Activated T-helper 17 cell treated with anti-CD3 and anti-CD28 coated beads, Interleukin-2, amount 50 U/mL, for 72 hours (primary cell): ENCODE results near the gene GTPBP4. TPM values are rescaled to one million over a fixed set of nuclear protein-coding genes. Genes with fewer than 3 reads are reported as not detected.

Experiments used
- ATAC-seq: fragments of 150-1000 bp; cut with Tn5 transposase; replicated peaks from 2 replicates; pipeline ENCODE4 v1.10.0; 2021; ENCODE audit warnings: mild to moderate bottlenecking, moderate library complexity
- H3K27ac Mint-ChIP-seq: one replicate; pipeline ENCODE4 v1.8.0; 2022; ENCODE audit warnings: mixed read lengths
- H3K27me3 Mint-ChIP-seq: one replicate; pipeline ENCODE4 v1.8.0; 2022; ENCODE audit warnings: mixed read lengths
- H3K36me3 Mint-ChIP-seq: one replicate; pipeline ENCODE4 v1.8.0; 2022; ENCODE audit warnings: low read depth, mild to moderate bottlenecking, mixed read lengths
- H3K4me1 Mint-ChIP-seq: one replicate; pipeline ENCODE4 v1.8.0; 2022; ENCODE audit warnings: mixed read lengths
- H3K4me3 Mint-ChIP-seq: one replicate; pipeline ENCODE4 v1.8.0; 2022; ENCODE audit warnings: mild to moderate bottlenecking, mixed read lengths
- H3K9me3 Mint-ChIP-seq: one replicate; pipeline ENCODE4 v1.8.0; 2022; ENCODE audit warnings: mixed read lengths
- total RNA-seq, 2 donors: library from RNA; stranded (reverse); gene quantifications; one replicate each; pipeline ENCODE4 v1.2.3, GENCODE V29; 2022

The GTPBP4 gene
- total RNA-seq, 2 donors from 2014 or later, result 68.6 to 101 TPM

DNA sequence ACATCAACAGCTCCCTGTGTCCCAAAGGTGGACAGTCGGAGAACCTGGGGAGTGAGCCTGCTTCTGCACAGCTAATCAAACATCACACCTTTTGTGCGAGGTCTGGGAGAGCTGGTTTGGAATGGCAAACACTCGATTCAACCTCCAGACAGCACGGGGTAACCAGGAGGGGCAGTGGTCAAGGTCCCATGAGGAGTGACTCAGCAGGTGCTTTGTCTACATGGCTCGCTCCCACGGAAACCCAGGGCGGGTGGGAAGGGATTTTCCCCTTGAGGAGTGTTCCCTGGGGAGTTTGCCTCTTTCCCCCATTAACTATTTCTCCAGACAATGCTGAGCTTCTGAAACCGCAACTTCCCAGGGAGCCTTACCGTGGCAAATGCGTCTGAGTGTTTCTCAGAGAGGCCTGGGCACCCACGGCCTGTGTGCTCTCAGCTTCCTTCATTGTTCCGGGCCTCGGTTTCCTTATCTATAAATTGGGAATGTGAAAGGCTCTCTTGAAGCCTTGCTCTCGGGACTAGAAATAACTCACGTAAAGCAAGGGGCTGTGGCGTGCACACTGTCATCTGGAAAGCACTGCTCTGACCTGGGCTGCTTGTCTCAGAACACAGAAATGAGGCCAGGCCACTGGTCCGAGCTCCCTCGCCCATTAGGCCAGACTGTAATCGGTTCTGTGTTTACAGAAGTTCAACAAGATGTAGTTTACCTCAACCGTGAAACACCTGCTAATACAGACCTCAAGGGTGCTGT lies 14.0 kb upstream of the GTPBP4 start:
- Mint-ChIP-seq H3K4me3 (no peak overlapping the region), H3K4me1 (no peaks in the 10 kb centered on the region), H3K36me3 (no peaks in the 10 kb centered on the region), H3K9me3 (peaks cover 8% of the 10 kb centered on the region), H3K27me3 (peaks cover 6% of the 10 kb centered on the region), H3K27ac (no peak overlapping the region)
- ATAC-seq, result no peak

DNA sequence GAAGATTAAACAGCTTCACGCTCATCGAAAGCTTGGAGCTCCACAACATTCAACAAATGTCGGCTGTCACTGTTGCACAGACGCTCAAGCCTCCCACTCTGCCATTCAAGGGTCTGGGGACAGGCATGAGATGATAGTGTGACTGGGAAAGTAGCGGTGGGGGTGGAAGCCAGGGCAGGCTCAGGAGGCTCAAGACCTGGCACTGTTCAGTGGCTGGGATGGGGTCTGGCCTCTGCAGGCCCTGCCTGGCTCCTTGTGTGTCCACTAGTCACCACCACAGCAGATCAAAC lies 13.5 kb upstream of the GTPBP4 start:
- ATAC-seq, result no peak
- H3K27me3 Mint-ChIP-seq, result peaks cover 4% of the 10 kb centered on the region
- no peaks in the 10 kb centered on the region for H3K4me1 Mint-ChIP-seq
- H3K4me3 Mint-ChIP-seq, result no peak overlapping the region
- no peak overlapping the region for H3K27ac Mint-ChIP-seq
- H3K9me3 Mint-ChIP-seq, result peaks cover 10% of the 10 kb centered on the region
- H3K36me3 Mint-ChIP-seq, result no peaks in the 10 kb centered on the region

DNA sequence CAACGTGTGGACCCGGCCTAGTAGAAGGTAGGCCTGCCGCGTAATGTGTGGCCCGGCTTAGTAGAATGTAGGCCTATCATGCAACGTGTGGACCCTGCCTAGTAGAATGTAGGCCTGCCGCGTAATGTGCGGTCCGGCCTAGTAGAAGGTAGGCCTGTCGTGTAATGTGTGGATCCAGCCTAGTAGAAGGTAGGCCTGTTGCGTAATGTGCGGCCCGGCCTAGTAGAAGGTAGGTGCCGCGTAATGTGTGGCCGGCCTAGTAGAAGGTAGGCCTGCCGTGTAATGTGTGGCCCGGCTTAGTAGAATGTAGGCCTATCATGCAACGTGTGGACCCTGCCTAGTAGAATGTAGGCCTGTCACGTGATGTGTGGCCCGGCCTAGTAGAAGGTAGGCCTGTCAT lies 11.9 kb upstream of the GTPBP4 start:
- H3K9me3 Mint-ChIP-seq, result peaks cover 16% of the 10 kb centered on the region
- H3K27ac Mint-ChIP-seq, result no peak overlapping the region
- H3K27me3 Mint-ChIP-seq, result peaks cover 4% of the 10 kb centered on the region
- H3K4me3 Mint-ChIP-seq, result no peak overlapping the region
- ATAC-seq, result no peak
- H3K4me1 Mint-ChIP-seq, result no peaks in the 10 kb centered on the region
- no peaks in the 10 kb centered on the region for H3K36me3 Mint-ChIP-seq

DNA sequence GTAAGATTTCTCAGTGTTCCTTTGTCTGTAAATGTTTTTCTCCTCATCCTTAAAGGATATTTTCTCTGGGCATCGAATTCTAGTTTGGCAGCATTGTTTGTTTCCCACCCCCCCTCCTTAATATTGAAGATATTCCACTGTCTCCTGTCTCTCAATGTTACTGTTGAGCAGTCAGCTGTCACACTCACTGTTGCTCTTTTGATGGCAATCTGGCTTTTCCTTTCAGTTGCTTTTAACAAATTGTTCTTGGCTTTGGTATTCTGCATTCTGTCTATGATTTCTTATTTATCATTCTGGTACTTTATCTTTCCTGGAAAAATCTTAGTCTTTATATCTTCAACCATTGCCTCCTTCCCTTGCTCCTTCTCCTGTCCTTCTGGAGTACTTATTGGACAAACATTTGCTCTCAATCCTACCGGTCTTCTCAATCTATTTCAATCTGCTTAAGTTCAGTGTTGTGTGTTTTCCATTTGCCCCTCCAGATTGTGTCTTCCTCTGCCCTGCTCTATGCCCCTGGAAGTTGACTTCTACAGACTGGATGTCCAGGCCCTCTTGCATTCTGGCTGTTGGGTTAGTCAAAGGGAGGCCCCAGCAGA lies 9.3 kb upstream of the GTPBP4 start:
- Mint-ChIP-seq H3K27me3 (no peaks in the 10 kb centered on the region), H3K27ac (no peak overlapping the region), H3K4me3 (no peak overlapping the region), H3K9me3 (peaks cover 13% of the 10 kb centered on the region), H3K4me1 (no peaks in the 10 kb centered on the region), H3K36me3 (no peaks in the 10 kb centered on the region)
- ATAC-seq, result no peak

DNA sequence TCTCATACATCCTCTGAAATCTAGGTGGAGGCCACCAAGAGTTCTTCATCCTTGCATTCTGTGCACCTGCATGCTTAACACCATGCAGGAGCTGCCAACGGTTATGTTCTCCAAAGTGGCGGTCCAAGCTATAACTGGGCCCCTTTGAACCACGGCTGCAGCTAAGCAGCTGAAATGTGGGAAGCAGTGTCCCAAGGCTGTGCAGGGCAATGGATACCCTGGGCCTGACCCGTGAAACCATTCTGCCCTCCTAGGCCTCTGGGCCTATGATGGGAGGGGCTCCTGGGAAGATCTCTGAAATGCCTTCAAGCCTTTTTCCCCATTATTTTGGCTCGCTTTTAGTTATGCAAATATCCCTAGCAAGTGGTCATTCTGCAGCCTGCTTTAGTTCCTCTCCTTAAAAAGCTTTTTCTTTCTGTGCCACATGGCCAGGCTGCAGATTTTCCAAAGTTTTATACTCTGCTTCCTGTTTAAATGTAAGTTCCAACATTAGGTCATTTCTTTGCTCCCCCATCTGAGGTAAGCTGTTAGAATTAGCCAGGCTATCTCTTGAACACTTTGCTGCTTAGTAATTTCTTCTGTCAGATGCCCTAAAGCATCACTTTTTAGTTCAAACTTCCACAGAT lies 7.7 kb upstream of the GTPBP4 start:
- peaks cover 13% of the 10 kb centered on the region for H3K9me3 Mint-ChIP-seq
- no peak overlapping the region for H3K27ac Mint-ChIP-seq
- no peaks in the 10 kb centered on the region for H3K4me1 Mint-ChIP-seq
- H3K4me3 Mint-ChIP-seq, result no peak overlapping the region
- no peak for ATAC-seq
- no peaks in the 10 kb centered on the region for H3K36me3 Mint-ChIP-seq
- H3K27me3 Mint-ChIP-seq, result no peaks in the 10 kb centered on the region

DNA sequence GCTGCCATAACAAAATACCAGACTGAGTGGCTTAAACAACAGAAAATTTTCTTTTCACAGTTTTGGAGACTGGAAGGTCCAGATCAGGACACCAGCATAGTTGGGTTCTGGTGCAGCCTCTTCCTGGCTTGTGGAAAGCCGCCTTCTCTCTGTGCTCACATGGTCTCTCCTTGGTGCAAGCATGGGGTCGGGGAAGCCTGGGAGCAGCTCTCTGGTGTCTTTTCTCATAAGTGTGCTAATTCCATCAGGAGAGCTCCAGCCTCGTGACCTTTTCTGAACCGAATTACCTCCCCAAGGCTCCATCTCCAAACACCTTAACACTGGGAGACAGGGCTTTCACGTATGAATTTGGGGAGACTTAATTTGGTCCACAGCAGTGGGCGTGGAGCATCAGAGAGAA lies 4.8 kb upstream of the GTPBP4 start:
- no peaks in the 10 kb centered on the region for H3K27me3 Mint-ChIP-seq
- peaks cover 5% of the 10 kb centered on the region for H3K36me3 Mint-ChIP-seq
- H3K4me3 Mint-ChIP-seq, result no peak overlapping the region
- no peak overlapping the region for H3K27ac Mint-ChIP-seq
- ATAC-seq, result no peak
- peaks cover 6% of the 10 kb centered on the region for H3K4me1 Mint-ChIP-seq
- peaks cover 13% of the 10 kb centered on the region for H3K9me3 Mint-ChIP-seq

DNA sequence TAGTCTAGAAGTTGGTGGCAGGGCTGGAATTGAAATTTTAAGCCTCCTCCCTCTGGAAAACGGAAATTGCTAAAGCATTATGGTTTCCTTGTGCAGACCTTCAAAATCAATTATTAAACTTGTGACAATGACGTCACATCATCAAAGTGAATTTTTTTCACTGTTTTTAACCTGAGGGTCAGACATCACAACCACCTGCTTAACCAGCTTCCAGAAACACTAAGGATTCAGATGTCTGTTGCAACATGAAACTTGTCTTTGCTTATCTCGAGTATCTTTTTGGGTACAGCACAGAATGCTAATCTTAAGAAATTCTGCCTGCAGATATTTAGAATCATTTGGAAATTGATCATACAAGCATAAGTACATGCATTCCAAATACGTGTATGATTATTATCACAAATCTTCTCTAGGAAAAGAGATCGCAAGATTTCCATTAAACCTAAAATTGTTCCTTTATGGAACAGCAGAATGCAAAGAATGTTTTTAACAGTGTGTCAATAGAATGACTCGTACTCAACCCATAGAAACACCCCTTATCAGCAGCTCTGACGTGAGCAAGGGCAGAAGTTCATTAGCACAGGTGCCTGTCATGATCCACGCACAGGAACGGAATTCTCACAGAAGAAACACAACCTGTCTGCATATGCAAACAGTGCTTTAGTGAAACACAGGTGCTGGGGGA lies 4.1 kb upstream of the GTPBP4 start:
- no peak for ATAC-seq
- H3K27ac Mint-ChIP-seq, result no peak overlapping the region
- peaks cover 6% of the 10 kb centered on the region for H3K4me1 Mint-ChIP-seq
- H3K36me3 Mint-ChIP-seq, result peaks cover 12% of the 10 kb centered on the region
- no peak overlapping the region for H3K4me3 Mint-ChIP-seq
- H3K27me3 Mint-ChIP-seq, result no peaks in the 10 kb centered on the region
- H3K9me3 Mint-ChIP-seq, result peaks cover 8% of the 10 kb centered on the region

DNA sequence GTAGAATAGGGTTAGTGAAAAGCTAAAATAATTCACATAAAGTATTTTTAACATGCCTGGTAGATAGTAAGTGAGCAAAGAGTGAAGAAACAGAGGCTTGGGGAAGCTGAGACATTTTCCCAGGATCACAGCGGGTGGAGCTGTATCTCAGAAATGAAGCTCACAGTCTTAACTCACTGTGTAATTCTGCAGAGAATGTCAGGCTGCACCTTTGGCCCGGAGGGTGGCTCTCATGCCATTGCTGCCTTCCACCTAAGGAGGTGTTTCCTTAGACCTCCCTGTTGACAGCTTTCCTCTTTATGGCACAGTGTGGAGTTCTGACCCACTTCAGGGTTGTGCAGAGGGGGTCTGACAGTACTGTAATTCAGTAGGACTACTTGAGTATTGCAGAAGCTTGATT lies 2.9 kb upstream of the GTPBP4 start:
- H3K27me3 Mint-ChIP-seq, result no peaks in the 10 kb centered on the region
- peaks cover 25% of the 10 kb centered on the region for H3K36me3 Mint-ChIP-seq
- no peak for ATAC-seq
- H3K9me3 Mint-ChIP-seq, result peaks cover 6% of the 10 kb centered on the region
- H3K4me3 Mint-ChIP-seq, result no peak overlapping the region
- H3K4me1 Mint-ChIP-seq, result peaks cover 11% of the 10 kb centered on the region
- no peak overlapping the region for H3K27ac Mint-ChIP-seq

DNA sequence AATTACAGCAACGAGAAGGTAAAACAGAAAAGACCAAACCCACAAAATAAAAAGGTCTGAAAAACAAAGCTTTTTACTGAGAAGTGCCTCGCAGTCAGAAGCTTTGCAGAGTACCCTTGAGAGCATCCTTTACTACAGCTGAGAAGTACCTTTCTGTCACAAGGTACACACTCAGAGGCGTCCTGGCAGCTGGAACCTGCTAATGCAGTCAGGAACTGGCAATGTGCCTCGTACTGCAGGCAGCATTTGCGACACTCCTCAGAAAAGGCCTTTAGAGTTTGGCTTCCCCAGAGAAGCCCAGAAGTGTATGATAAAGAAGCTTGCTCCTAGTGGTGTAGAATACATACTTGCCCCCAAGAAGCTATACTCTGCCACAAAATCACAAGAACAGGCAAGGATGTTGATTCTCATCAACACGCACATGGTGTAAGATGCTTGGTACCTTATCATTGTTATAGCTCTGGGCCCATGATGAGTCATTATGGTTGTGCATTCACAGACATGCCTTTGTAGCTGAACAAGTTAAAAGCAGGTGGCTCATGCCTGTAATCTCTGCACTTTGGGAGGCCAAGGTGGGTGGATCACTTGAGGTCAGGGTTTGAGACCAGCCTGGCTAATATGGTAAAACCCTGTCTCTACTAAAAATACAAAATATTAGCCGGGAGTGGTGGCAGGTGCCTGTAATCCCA lies 2.0 kb upstream of the GTPBP4 start:
- Mint-ChIP-seq H3K27me3 (no peaks in the 10 kb centered on the region), H3K9me3 (peaks cover under 1% of the 10 kb centered on the region), H3K4me3 (peak overlapping the region; percentile 92), H3K27ac (peak overlapping the region; percentile 95), H3K36me3 (peaks cover 34% of the 10 kb centered on the region), H3K4me1 (peaks cover 18% of the 10 kb centered on the region)
- ATAC-seq, result no peak

DNA sequence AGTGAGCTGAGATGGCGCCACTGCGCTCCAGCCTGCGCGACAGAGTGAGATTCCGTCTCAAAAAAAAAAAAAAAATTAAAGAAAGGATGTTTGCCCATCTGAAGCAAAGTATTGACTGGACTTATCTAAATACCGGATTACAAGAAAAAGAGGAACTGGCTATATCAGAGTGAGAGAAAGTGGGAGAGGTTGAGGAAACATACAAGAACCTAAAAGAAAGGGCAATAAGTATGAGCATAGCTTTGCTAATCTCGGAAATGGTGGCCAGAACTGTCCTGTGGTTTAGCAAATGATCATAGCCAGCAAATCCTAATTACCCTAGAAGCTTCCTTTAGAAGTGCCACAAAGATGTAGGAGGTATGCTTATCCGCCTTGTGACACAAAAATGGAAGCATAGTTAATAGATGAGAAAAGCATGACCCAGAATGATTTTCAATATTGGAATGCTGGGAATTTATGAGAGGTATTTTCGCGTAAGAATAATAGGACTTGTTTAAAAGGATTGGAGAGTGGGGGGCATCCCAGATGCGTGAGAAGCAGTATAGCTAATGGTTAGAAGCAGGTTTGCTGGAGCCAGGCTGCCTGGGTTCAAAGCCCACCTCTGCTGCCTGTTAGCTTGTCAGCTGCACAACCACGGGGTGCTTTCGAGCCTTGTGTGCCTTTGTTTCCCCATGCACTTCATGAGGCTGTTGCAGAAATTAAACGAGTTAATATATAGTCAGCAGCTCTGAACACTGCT lies 1.2 kb upstream of the GTPBP4 start:
- H3K36me3 Mint-ChIP-seq, result peaks cover 37% of the 10 kb centered on the region
- peak overlapping the region; percentile 92 for H3K4me3 Mint-ChIP-seq
- no peak for ATAC-seq
- peaks cover 18% of the 10 kb centered on the region for H3K4me1 Mint-ChIP-seq
- H3K27ac Mint-ChIP-seq, result peak overlapping the region; percentile 95
- H3K9me3 Mint-ChIP-seq, result no peaks in the 10 kb centered on the region
- H3K27me3 Mint-ChIP-seq, result no peaks in the 10 kb centered on the region

DNA sequence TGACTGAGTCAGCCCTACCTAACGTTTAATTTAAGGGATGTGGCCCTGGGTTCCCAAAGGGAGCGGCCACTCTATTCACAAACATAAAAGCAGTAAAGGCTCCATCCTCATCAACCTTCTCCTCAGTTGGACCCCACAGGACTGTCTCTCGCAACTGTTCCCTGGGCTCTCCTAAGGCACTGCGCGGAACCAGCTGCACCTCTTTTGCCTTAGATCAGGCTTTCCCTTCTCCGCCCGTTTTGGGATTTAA lies 689 bp upstream of the GTPBP4 start:
- H3K9me3 Mint-ChIP-seq, result no peaks in the 10 kb centered on the region
- peaks cover 42% of the 10 kb centered on the region for H3K36me3 Mint-ChIP-seq
- H3K27ac Mint-ChIP-seq, result peak overlapping the region; percentile 95
- ATAC-seq, result peak; percentile 1
- H3K4me1 Mint-ChIP-seq, result peaks cover 18% of the 10 kb centered on the region
- H3K27me3 Mint-ChIP-seq, result no peaks in the 10 kb centered on the region
- H3K4me3 Mint-ChIP-seq, result peak overlapping the region; percentile 92

DNA sequence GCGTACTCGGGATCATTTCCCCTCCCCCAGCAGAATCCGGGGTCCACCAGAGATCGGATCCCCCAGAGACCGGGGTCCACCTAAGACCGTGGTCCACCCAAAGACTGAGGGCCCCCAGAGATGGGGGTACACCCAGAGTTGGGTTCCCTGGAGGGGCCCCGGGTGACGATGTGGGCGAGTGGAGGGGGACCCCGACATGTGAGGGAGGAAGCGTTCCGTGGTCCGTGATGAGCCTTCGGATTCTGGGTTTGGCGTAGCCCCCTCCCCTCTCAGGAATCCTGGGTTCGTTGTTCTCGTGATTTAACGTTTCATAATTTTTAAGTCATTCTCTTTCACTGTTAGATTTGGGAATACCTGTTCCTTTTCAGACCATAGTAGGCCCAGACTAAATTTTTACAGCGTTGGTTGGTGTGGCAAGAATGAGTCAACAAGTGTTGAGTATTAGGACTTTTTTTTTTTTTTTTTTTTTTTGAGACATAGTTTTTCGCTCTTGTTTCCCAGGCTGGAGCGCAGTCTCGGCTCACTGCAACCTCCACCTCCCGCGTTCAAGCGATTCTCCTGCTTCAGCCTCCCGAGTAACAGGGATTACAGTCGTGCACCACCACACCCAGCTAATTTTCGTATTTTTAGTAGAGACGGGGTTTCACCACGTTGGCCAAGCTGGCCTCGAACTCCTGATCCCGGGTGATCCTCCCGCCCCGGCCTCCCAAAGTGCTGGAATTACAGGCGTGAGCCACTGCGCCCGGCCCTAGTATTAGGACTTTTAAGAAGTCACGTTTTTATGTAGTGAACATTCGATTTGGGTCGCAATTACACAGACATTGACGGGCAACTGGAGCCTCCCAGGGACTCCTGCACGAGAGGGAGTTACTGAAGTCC lies 672 bp downstream of the GTPBP4 start:
- Mint-ChIP-seq H3K27ac (peak overlapping the region; percentile 95), H3K9me3 (no peaks in the 10 kb centered on the region), H3K27me3 (no peaks in the 10 kb centered on the region), H3K4me1 (peaks cover 18% of the 10 kb centered on the region), H3K36me3 (peaks cover 56% of the 10 kb centered on the region), H3K4me3 (peak overlapping the region; percentile 92)
- ATAC-seq, result peak; percentile 10

DNA sequence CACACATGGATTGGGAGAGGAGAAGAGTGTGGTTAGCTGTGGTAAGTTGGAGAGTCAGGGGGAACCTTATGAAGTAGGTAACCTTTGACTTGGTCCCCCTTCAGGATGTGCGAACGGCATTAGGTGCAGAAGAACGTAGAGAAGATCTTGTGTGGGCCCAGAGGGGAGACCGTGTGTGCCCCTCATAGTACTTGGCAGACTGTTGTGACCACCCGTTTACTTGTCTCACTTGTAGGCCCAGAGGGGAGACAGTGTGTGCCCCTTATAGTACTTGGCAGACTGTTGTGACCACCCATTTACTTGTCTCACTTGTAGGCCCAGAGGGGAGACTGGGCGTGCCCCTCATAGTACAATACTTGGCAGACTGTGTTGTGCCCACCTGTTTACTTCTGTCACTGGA lies 2.6 kb downstream of the GTPBP4 start:
- H3K9me3 Mint-ChIP-seq, result no peaks in the 10 kb centered on the region
- H3K36me3 Mint-ChIP-seq, result peaks cover 75% of the 10 kb centered on the region
- peak overlapping the region; percentile 92 for H3K4me3 Mint-ChIP-seq

More for the DNA sequence above, 2.6 kb downstream of the GTPBP4 start:
- no peaks in the 10 kb centered on the region for H3K27me3 Mint-ChIP-seq
- peak overlapping the region; percentile 95 for H3K27ac Mint-ChIP-seq
- H3K4me1 Mint-ChIP-seq, result peaks cover 24% of the 10 kb centered on the region
- ATAC-seq, result no peak
